Parathyroid adenoma (tissue), 2 donors: ENCODE data around the gene PLXNA4.

ENCODE experiments used
- H2AFZ ChIP-seq: fragments of 300-600 bp; sonication (generic); one replicate; pipeline ENCODE4 v1.7.0; 2017; ENCODE audit warnings: antibody characterized with exemption, mild to moderate bottlenecking
- H3K27ac ChIP-seq: fragments of 300-600 bp; sonication (generic); one replicate; pipeline ENCODE4 v1.7.0; 2017
- H3K27me3 ChIP-seq: fragments of 300-600 bp; sonication (generic); one replicate; pipeline ENCODE4 v1.7.0; 2017; ENCODE audit warnings: low read length; ENCODE audit not compliant: control insufficient read depth, insufficient read depth
- H3K36me3 ChIP-seq: fragments of 300-600 bp; sonication (generic); one replicate; pipeline ENCODE4 v1.7.0; 2017; ENCODE audit warnings: low read length; ENCODE audit not compliant: control insufficient read depth, insufficient read depth
- H3K4me1 ChIP-seq: fragments of 300-600 bp; sonication (generic); one replicate; pipeline ENCODE4 v1.7.0; 2017; ENCODE audit warnings: control low read depth
- H3K4me2 ChIP-seq: fragments of 300-600 bp; sonication (generic); one replicate; pipeline ENCODE4 v1.7.0; 2017; ENCODE audit warnings: low read length
- H3K4me3 ChIP-seq: fragments of 300-600 bp; sonication (generic); one replicate; pipeline ENCODE4 v1.7.0; 2017; ENCODE audit warnings: low read depth, low read length
- H3K79me2 ChIP-seq: fragments of 300-600 bp; sonication (generic); one replicate; pipeline ENCODE4 v1.7.0; 2017; ENCODE audit warnings: control low read depth
- H3K9ac ChIP-seq: fragments of 300-600 bp; sonication (generic); one replicate; pipeline ENCODE4 v1.7.0; 2017; ENCODE audit warnings: mild to moderate bottlenecking
- H3K9me3 ChIP-seq: fragments of 300-600 bp; sonication (generic); one replicate; pipeline ENCODE4 v1.7.0; 2017; ENCODE audit warnings: low read length; ENCODE audit not compliant: control insufficient read depth
- TF ChIP-seq, protein P1 (sequence below): fragments of 300-600 bp; sonication (generic); IDR thresholded peaks from one replicate; pipeline ENCODE4 v1.7.0; 2017; ENCODE audit warnings: antibody characterized with exemption, mild to moderate bottlenecking
- donor health status: primary hyperparathyroidism.

The PLXNA4 gene

GRCh38 chr7:132441935-132442334 lies 134.3 kb downstream of the PLXNA4 start:
- Histone ChIP-seq H3K4me1 (no peaks in the 10 kb centered on the region), H3K36me3 (no peaks in the 10 kb centered on the region), H3K27me3 (no peaks in the 10 kb centered on the region), H3K9me3 (no peaks in the 10 kb centered on the region), H2AFZ (no peak overlapping the region), H3K79me2 (no peaks in the 10 kb centered on the region), H3K4me2 (no peak overlapping the region), H3K9ac (no peak overlapping the region), H3K27ac (no peak overlapping the region), H3K4me3 (no peak overlapping the region)
- TF ChIP-seq, protein P1, sequence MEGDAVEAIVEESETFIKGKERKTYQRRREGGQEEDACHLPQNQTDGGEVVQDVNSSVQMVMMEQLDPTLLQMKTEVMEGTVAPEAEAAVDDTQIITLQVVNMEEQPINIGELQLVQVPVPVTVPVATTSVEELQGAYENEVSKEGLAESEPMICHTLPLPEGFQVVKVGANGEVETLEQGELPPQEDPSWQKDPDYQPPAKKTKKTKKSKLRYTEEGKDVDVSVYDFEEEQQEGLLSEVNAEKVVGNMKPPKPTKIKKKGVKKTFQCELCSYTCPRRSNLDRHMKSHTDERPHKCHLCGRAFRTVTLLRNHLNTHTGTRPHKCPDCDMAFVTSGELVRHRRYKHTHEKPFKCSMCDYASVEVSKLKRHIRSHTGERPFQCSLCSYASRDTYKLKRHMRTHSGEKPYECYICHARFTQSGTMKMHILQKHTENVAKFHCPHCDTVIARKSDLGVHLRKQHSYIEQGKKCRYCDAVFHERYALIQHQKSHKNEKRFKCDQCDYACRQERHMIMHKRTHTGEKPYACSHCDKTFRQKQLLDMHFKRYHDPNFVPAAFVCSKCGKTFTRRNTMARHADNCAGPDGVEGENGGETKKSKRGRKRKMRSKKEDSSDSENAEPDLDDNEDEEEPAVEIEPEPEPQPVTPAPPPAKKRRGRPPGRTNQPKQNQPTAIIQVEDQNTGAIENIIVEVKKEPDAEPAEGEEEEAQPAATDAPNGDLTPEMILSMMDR = no peak

DNA sequence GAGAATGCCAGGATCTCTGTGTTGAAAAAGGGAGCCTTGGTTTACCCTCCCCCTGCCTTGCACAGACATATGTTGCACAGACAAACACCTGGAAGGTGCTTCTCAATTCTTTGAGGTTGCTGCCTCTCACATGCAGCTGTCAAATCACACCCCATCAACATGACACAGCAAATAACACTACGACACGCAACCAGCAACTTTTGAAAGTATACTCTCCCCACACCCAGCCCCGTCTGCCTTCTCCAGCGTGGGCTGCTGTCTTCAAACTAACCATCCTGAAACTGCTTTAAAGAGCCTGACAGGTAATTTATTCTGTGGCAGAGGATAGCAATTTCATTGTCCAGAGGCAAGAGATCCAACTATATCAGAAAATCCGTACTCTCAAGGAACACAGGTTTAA lies 136.1 kb downstream of the PLXNA4 start:
- Histone ChIP-seq H3K27me3 (no peaks in the 10 kb centered on the region), H3K27ac (no peak overlapping the region)
- TF ChIP-seq, protein P1 = no peak

GRCh38 chr7:132438926-132439325 lies 137.3 kb downstream of the PLXNA4 start:
- TF ChIP-seq, protein P1 = no peak
- H3K27me3 ChIP-seq = no peaks in the 10 kb centered on the region

More for the DNA sequence above, 136.1 kb downstream of the PLXNA4 start:
- Histone ChIP-seq H3K79me2 (no peaks in the 10 kb centered on the region), H3K36me3 (no peaks in the 10 kb centered on the region), H3K4me3 (no peak overlapping the region), H3K9ac (no peak overlapping the region), H3K9me3 (no peaks in the 10 kb centered on the region), H3K4me2 (no peak overlapping the region), H2AFZ (no peak overlapping the region), H3K4me1 (no peaks in the 10 kb centered on the region)

GRCh38 chr7:132437730-132438129 lies 138.5 kb downstream of the PLXNA4 start:
- Histone ChIP-seq H3K9me3 (no peaks in the 10 kb centered on the region), H3K4me3 (no peak overlapping the region), H3K9ac (no peak overlapping the region), H3K27me3 (no peaks in the 10 kb centered on the region), H3K4me1 (no peaks in the 10 kb centered on the region), H3K4me2 (no peak overlapping the region), H3K79me2 (no peaks in the 10 kb centered on the region), H2AFZ (no peak overlapping the region), H3K27ac (no peak overlapping the region), H3K36me3 (no peaks in the 10 kb centered on the region)
- TF ChIP-seq, protein P1 = no peak

More at GRCh38 chr7:132438926-132439325, 137.3 kb downstream of the PLXNA4 start:
- H3K4me1 ChIP-seq = no peaks in the 10 kb centered on the region
- H3K36me3 ChIP-seq = no peaks in the 10 kb centered on the region
- H2AFZ ChIP-seq = no peak overlapping the region
- no peak overlapping the region for H3K4me3 ChIP-seq
- H3K27ac ChIP-seq = no peak overlapping the region
- H3K9me3 ChIP-seq = no peaks in the 10 kb centered on the region
- H3K4me2 ChIP-seq = no peak overlapping the region
- H3K9ac ChIP-seq = no peak overlapping the region
- no peaks in the 10 kb centered on the region for H3K79me2 ChIP-seq

- H3K9ac ChIP-seq = no peak overlapping the region
- no peaks in the 10 kb centered on the region for H3K9me3 ChIP-seq
- no peaks in the 10 kb centered on the region for H3K79me2 ChIP-seq
- H3K36me3 ChIP-seq = no peaks in the 10 kb centered on the region
- no peak overlapping the region for H3K4me3 ChIP-seq
- H3K4me2 ChIP-seq = no peak overlapping the region
- TF ChIP-seq, protein P1 = no peak
- no peaks in the 10 kb centered on the region for H3K27me3 ChIP-seq
- H2AFZ ChIP-seq = no peak overlapping the region
- H3K27ac ChIP-seq = no peak overlapping the region
- H3K4me1 ChIP-seq = no peaks in the 10 kb centered on the region
These were observed 140.1 kb downstream of the PLXNA4 start for GRCh38 chr7:132436121-132436520.
